ENCODE data around the gene IQGAP1.
A peak's percentile ranks its signal among the peaks of the same experiment; 100 is the strongest.
"Not testable (repeated sequence)": the region's sequence is repeated elsewhere in the genome, so short reads cannot be mapped to it uniquely, and the experiment has no call there.

IQGAP1 gene, protein sequence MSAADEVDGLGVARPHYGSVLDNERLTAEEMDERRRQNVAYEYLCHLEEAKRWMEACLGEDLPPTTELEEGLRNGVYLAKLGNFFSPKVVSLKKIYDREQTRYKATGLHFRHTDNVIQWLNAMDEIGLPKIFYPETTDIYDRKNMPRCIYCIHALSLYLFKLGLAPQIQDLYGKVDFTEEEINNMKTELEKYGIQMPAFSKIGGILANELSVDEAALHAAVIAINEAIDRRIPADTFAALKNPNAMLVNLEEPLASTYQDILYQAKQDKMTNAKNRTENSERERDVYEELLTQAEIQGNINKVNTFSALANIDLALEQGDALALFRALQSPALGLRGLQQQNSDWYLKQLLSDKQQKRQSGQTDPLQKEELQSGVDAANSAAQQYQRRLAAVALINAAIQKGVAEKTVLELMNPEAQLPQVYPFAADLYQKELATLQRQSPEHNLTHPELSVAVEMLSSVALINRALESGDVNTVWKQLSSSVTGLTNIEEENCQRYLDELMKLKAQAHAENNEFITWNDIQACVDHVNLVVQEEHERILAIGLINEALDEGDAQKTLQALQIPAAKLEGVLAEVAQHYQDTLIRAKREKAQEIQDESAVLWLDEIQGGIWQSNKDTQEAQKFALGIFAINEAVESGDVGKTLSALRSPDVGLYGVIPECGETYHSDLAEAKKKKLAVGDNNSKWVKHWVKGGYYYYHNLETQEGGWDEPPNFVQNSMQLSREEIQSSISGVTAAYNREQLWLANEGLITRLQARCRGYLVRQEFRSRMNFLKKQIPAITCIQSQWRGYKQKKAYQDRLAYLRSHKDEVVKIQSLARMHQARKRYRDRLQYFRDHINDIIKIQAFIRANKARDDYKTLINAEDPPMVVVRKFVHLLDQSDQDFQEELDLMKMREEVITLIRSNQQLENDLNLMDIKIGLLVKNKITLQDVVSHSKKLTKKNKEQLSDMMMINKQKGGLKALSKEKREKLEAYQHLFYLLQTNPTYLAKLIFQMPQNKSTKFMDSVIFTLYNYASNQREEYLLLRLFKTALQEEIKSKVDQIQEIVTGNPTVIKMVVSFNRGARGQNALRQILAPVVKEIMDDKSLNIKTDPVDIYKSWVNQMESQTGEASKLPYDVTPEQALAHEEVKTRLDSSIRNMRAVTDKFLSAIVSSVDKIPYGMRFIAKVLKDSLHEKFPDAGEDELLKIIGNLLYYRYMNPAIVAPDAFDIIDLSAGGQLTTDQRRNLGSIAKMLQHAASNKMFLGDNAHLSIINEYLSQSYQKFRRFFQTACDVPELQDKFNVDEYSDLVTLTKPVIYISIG (N-terminal part only)

DNA sequence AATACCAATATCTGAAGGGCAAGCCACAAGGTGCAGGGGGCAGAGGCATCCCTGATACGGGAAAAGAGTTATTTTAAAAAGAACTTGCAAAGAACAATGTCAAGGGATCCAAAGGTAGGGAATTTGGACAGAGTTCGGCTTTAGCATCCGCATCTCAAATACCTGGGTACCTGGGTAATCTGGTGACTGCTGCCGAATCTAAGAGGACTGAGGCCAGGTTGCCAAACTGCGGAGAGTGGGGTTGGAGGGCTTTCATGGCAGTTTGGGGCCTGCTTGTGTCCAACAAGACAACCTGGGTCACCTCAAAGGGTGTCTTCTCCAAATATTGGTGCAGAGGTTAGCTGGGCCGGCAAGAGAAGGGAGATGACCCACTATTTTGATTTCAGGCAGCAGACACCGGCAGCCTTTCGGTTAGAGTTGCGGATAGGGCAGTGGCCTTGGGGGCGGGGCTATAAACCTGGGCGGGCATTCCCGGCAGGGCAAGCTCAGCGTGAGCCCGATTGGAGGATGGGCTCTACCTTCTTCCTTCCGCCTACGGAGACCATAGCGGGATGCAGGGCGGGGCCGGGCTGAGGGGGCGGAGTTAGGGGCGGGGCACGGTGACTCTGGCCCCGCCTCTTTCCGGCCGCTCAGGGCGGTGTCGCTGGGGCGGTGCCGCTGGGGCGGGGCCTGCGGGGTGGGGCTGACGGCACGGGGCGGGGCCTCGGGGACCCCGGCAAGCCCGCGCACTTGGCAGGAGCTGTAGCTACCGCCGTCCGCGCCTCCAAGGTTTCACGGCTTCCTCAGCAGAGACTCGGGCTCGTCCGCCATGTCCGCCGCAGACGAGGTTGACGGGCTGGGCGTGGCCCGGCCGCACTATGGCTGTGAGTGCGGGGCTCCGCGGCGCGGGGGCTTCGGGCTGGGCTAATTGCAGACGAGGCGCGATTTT, at the start of gene IQGAP1:
IQGAP1 (plus strand) TSS at position 709 of the 928 bp plus-strand sequence; CDS start at position 809, 100 bp downstream.
- ATAC-seq = peak; percentile 97

DNA sequence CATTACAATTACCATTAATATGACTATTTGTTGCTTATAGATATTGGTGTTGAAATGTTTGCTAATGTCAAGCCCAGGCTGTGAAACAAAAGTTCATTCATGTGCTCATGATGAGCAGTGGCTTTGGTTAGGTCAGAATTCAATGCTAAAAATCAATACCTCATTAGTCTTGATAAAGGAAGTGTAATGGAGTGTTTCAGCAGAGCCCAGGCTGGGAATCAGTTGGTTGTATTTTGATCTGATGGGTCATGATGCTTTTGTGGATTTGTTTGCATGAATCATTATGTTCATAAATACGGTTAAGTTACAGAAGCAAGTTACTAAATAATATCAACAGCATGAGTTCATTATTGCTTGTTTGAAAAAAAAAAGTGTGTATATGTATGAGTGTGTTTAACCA, 49.5 kb upstream of the IQGAP1 start:
- ATAC-seq = no peak

More for the DNA sequence above, at the start of gene IQGAP1:
- peak; percentile 98 for DNase-seq

DNA sequence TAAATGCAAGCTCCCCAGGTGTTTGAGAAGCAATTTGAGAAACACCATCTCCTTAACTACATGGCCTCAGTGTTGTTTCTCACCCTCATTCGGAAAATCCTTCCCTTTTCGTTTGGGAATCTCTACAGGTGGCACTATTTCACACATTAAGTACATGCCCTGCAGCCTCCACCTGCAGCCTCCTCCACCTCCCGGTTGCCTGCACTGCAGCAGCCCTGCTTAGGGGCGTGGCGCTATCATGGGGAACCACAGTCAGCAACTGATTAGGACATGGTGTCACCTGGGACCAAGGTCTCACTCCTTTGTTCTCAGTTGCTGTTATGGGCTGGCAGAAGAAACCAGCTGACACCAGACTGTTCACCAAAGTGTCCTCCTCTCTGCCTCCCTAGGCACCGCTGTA, 47.7 kb upstream of the IQGAP1 start:
- DNase-seq = no peak
- no peak for ATAC-seq

More for the DNA sequence above, 49.5 kb upstream of the IQGAP1 start:
- DNase-seq = no peak

DNA sequence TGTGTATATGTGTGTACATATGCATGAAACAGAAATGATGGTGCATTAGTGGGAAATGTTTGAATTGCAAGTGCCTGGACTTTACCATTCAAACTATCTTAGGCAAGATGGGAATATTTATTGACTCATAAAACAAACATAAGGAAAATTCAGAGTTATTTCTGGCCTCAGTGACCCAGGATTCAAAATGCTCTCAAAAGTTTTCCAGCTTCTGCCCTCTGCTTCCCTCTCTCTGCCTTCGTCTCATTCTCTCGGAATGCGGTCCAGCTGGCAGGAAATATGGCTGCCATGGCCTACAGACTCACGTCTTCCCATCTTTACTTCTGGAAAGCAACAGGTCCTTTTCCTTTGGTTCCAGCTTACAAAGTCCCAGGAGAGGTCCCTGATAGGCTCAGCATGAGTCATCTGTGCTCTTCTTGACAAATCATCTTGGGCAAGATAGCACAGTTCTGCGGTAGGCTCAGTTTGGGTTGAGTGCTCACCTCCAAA, 44.7 kb upstream of the IQGAP1 start:
- ATAC-seq = no peak

DNA sequence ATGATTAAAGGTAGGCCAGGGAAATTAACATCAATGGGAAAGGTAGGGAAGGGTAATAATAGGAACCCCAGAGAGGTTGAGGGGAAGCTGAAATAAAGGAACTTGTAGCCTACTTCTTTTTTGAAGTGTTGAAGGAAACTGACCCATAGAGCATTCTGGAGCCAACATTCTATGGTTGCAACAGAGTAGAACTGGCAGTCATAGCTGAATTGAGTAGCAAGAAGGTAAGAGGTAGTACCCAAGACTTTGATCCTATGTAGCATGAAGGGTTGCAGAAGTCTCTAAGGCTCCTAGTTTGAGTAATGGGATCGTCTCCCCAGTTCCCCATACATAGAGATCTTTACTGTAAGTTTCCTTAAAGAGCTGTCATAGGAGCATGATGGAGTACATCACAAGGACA, 43.4 kb upstream of the IQGAP1 start:
- ATAC-seq (no peak), DNase-seq (no peak)

More for the DNA sequence above, 44.7 kb upstream of the IQGAP1 start:
- DNase-seq = no peak

DNA sequence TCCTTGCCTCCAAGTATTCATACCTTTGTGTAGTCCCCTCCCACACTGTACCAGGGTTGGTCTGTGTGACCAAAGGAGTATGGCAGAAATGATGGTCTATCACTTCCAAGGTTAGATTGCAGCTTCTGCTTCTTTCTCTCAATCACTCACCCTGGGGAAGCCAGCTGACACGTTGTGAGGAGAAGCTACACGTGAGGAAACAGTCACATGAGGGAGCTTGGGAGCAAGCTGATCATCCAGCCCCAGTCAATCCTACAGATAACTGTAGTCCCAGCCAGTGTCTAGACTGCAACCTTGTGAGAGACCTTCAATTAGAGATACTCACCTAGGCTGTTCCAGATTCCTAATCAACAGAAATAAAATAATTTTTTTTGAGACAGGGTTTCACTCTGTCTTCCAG, 42.2 kb upstream of the IQGAP1 start:
- ATAC-seq = no peak
- no peak for DNase-seq

DNA sequence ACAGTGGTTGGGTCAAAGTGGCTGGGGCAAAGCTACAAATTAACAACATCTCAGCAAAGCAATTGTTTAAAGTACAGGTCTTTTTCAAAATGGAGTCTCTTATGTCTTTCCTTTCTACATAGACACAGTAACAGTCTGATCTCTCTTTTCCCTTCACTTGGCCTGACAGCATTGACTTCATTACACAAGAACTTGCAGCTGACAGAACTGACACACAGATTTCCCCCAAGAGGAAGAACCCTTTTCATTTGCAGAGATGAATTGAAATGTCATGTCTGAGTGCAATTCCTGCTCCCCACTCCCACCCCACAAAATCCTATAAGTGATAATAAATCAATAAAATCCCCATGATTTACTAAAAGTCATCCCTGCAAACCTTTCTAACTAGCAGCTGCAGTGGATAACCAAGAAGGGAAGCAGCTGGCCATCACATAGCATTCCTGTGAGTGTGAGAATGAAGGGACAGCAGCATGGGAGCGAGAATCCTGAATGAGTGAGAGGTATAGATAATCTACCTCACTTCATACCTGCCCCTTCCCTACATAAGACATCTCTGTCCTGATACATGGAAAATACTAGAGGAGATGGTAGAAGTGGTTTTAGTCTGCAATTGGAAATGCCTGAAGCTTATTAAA, 40.5 kb upstream of the IQGAP1 start:
- ATAC-seq, DNase-seq: not testable (repeated sequence)

DNA sequence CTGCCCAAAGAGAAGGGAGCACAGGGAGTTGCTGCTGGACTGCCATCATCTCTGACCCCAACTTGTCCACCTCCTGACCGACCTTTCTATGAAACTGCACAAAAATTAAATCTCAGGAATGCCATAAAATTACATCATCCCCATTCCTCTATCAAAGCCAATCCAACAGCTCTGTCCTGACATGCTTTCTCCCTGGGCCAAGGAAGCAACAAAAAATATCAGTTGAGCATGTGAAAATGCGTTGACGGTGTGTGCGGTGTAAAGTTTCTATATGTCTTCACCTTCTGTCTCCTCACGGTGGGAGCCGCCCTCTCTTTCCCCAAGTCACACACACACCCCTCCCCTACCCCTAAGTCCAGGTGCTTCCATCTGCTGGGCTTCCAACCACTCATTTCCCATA, 39.6 kb upstream of the IQGAP1 start:
- DNase-seq = no peak
- ATAC-seq = no peak

DNA sequence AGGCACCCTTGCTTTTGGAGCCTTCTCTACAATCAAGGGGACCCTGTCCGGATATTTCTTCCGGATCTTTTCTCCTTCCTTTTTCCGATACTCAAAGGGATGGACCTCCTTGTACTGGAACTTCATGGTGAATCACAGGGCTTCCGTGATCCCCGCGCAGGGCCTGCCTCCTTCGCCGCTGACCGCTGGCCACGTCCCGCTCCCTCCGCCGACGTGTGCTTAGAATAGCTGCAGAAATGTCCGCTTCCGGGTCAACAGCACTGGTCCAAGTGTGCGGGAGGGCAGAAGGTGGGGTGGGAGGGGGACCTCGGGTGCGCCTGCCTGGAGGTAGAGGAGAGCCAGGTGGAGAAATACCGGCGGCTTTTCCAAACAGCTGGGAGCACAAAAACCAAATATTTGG, 39.0 kb upstream of the IQGAP1 start:
- DNase-seq = no peak
- no peak for ATAC-seq

DNA sequence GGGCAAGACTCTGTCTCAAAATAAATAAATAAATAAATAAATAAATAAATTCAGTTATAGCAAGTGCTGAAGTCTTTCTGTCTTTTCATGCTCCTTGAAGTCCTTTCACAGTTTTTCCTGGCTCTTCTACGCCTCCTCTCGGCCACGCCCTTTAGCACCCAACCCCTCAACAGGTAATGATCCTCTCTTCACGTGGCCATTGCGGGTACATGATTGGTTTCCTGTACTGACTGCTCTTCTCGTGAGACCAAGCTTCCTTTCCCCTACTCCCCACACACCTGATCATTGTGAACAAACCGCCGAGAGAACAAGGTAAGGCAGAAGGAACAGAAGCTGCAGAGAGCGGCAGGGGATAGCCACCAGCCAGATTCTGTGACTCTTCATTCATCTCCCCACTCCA, 38.2 kb upstream of the IQGAP1 start:
- ATAC-seq (no peak), DNase-seq (no peak)

DNA sequence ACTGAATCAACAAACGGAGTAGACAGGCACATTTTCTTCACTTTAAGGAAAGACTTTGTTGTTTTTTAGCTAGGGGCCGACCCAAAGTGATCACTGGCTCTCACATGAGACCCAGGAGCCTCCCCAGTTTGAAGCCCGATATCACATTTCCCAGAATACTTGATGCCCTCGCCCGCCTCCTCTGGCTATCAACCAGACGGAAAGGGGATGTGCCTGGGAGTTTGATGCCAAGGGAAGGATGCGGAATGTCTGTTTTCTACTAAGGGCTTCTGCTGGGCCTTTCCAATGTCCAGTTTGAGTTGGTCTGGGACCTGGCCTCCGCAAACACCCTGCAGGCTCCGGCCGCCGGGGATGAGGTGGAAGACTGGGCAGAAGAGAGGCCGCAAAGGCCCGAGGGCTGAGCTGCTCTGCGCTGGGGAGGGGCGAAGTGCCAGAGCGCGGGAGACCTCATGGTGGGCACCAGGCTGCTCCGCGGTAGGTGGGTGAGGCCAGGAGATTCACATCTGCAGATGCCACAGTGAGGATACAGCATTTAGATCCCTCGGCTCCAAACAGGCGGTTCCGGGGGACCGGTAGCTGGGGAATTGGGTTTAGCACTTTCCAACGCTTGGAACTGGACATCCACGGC, 36.4 kb upstream of the IQGAP1 start:
- ATAC-seq (peak; percentile 19), DNase-seq (no peak)

DNA sequence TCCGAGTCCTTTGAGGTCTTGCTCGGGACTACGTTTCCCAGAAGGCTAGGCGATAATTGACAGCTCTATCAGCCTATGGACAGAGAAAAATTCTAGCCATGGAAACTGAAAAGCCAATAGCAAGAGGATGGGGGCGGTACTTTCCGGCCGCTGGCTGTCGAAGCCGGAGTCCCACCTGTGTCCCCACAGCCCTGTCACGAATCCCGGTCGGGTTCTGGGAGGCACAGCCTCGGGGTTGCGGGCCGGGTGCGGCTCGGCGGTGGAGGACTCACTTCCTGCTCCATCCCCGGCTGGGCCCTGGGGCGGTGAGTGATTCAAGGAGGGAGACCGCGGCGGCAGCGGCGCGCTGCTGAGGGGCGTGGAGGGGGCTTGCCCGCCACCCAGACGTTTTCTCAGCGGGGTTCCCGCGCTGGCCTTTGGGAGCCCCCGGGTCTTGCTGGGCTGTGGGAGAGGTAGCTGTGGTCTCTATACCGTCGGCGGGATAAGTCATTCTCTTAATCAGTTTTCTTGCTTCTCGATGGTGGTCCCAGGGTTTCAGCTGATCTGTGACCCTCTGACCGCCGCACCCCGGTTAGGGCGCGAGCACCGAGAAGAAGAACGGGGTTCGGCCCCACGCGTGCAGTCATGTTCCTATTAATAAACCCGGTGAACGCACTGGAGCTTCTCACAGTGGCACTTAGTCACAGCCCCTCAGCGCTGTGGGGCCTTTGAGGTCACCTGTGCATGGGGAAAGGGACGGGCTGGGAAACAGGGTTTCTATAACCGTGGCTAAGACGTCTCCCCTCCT, 35.7 kb upstream of the IQGAP1 start, which contains the start of gene ZNF774:
ZNF774 (plus strand) TSS at position 178 of the 787 bp plus-strand sequence. CDS start 2,377 bp downstream, outside the sequence.
- ATAC-seq (peak; percentile 98), DNase-seq (peak; percentile 89)

DNA sequence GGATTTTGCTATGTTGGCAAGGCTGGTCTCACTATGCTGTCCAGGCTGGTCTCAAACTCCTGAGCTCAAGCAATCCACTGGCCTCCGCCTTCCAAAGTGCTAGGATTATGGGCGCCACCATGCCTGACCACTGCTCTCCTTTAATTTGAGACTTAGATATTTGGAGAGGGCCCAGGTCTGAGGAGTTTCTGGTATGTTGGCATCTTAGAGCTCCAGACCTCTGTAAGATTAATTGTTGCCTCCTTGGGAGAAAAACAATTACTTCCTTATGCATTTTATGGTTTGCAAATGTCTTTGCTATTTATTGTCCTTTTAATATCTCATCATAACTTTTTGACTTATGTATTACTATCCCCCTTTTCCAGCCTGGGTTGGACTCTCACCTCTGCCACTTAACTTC, 33.1 kb upstream of the IQGAP1 start:
- ATAC-seq = no peak
- no peak for DNase-seq

DNA sequence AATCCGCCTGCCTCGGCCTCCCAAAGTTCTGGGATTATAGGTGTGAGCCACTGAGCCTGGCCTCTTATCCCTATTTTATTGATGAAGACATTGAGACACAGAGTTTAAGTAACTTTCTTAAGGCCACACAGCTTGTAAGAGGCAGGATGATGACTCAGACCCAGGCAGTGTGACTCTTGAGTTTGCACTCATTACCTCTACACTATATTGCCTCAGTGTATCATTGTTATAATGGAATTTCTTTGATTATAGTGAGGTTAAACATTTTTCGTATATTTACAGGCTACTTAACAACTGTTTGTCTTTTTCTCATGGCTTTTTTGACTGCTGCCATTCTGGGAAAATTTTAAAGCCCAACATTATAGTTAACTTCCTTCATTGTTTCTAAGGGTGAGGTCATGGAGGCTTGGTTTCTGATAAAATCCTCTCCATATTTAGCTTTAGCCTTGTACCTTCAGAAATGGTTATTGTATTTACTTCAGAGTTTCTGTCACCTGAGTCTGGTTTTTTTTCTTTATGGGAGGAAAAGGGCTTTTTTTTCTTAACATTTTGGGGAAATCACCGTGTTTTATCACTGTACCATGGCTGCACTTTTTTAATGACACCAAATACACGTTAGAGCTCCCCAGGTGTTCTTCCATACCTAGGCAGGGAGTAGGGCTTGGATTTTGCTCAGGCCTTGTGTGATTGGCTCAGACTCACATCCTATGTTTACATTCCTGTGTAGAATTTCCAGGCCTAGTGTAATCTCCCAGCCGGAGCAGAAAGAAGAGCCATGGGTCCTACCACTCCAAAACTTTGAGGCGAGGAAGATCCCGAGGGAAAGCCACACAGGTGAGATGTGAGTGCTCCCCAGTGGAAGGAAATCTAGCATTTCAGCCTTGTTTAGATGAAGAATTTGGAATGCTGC, 29.7 kb upstream of the IQGAP1 start:
- ATAC-seq (peak; percentile 47), DNase-seq (no peak)

DNA sequence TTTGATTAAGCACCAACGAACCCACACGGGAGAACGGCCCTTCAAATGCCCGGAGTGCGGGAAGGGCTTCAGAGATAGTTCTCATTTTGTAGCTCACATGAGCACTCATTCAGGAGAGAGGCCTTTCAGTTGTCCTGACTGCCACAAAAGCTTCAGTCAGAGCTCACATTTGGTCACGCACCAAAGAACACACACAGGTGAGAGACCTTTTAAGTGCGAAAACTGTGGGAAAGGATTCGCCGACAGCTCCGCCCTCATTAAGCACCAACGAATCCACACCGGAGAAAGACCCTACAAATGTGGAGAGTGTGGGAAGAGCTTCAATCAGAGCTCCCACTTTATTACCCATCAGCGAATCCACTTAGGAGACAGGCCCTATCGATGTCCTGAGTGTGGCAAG, 27.3 kb upstream of the IQGAP1 start:
- ATAC-seq = no peak

DNA sequence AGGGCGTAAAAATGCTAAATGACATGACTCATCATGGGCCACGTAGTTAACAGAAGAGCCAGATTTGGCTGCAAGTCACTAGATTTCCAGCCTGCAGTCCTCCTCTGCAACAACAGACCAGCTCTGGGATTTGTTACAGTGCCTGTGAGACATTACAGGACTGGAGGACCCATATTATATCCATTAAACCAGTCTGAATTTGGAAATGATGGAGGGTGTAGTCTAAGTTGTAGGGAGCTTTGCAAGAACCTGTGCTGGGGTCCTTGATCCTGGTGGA, 25.2 kb upstream of the IQGAP1 start:
- DNase-seq = no peak
- no peak for ATAC-seq

More for the DNA sequence above, 27.3 kb upstream of the IQGAP1 start:
- no peak for DNase-seq

DNA sequence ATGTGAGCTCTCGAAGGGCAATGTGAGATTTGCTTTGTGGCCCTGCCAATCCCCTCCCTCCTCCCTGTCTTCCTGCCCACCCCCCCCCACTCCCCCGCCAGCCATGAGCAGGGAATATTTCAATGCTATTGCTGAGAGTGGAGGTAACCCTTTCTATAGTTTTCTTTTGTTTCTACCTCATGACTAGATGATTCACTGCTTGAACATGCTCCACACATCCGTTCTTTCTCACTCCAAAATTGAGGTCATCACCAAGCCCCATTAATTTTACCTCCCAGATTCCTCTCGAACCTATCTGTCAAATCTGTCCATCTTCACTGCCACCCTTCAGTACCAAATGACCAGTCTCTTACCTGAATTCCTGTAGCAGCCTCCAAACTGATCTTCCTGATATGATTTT, 23.8 kb upstream of the IQGAP1 start:
- DNase-seq (no peak), ATAC-seq (no peak)

DNA sequence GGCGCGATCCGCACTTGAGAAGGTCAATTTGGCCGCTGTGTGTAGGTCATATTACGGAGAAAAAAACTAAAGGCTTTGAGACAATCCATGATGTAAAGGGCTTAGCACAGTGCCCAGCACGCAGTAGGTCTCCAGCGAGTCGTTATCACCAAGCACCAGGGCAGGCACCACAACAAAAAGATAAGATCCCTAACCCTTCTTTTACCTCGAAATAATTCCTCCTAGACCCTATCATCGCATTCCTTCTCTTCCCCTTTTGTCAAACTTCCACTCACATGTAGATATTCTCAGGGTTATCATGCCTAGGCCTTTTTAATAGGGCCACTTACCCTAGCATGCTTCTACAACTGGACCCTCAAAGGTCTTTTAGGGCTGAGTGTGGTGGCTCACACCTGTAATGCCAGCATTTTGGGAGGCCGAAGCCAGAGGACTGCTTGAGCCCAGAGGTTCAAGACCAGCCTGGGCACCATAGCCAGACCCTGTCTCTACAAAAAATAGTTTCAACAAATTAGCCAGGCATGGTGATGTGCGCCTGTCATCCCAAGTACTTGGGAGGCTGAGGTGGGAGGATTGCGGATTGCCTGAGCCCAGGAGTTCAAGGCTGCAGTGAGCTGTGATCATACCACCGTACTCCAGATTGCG, 22.5 kb upstream of the IQGAP1 start:
- ATAC-seq (no peak), DNase-seq (no peak)
